Neural cell (in vitro differentiated cells): ENCODE data around the gene SLCO1B3. TPM values are rescaled to one million over a fixed set of nuclear protein-coding genes. Genes with fewer than 3 reads are reported as not detected.

Experiments used
- H2AFZ ChIP-seq: fragments of 200-600, 300-800 bp; sonication (generic), shearing (Covaris generic); 2 replicates; pipeline ENCODE4 v1.6.0; 2014; ENCODE audit warnings: low read depth, mild to moderate bottlenecking, antibody characterized with exemption, low read length, moderate library complexity
- H3F3A ChIP-seq: fragments of 200-600 bp; shearing (Covaris generic); 2 replicates; pipeline ENCODE4 v1.6.1; 2016; ENCODE audit warnings: mild to moderate bottlenecking, moderate library complexity, mixed read lengths, antibody characterized with exemption, low read length; ENCODE audit not compliant: insufficient read depth, poor library complexity, severe bottlenecking
- H3K27ac ChIP-seq: fragments of 200-600, 300-800 bp; sonication (generic), shearing (Covaris generic); 2 replicates; pipeline ENCODE4 v1.5.1; 2014; ENCODE audit warnings: mild to moderate bottlenecking, low read length, moderate library complexity
- H3K27me3 ChIP-seq: fragments of 300-800, 200-600 bp; sonication (generic), shearing (Covaris generic); 2 replicates; pipeline ENCODE4 v1.6.0; 2014; ENCODE audit warnings: mild to moderate bottlenecking, low read depth, low read length, moderate library complexity; ENCODE audit not compliant: insufficient read depth
- H3K36me3 ChIP-seq: fragments of 300-800, 200-600 bp; sonication (generic), shearing (Covaris generic); 2 replicates; pipeline ENCODE4 v1.5.1; 2014; ENCODE audit warnings: mild to moderate bottlenecking, antibody characterized with exemption, low read length, moderate library complexity; ENCODE audit not compliant: insufficient read depth
- H3K4me2 ChIP-seq: fragments of 300-800, 200-600 bp; sonication (generic), shearing (Covaris generic); 2 replicates; pipeline ENCODE4 v1.6.0; 2014; ENCODE audit warnings: mild to moderate bottlenecking, low read length
- H3K4me3 ChIP-seq: fragments of 300-800, 200-600 bp; sonication (generic), shearing (Covaris generic); 2 replicates; pipeline ENCODE4 v1.5.1; 2014; ENCODE audit warnings: mild to moderate bottlenecking, low read length, moderate library complexity
- H3K79me2 ChIP-seq: fragments of 200-600 bp; shearing (Covaris generic); replicated peaks from 2 replicates; pipeline ENCODE4 v1.6.0; 2014; ENCODE audit warnings: mild to moderate bottlenecking, low read length, moderate library complexity; ENCODE audit not compliant: insufficient read depth
- H3K9ac ChIP-seq: fragments of 300-800, 200-600 bp; sonication (generic), shearing (Covaris generic); 2 replicates; pipeline ENCODE4 v1.6.1; 2016; ENCODE audit warnings: mild to moderate bottlenecking, low read length, mixed read lengths
- H3K9me2 ChIP-seq: fragments of 200-600 bp; shearing (Covaris generic); 2 replicates; pipeline ENCODE4 v1.6.1; 2016; ENCODE audit warnings: mild to moderate bottlenecking, low read length, mixed read lengths; ENCODE audit not compliant: insufficient read depth
- H3K9me3 ChIP-seq: fragments of 200-600, 300-800 bp; sonication (generic), shearing (Covaris generic); 2 replicates; pipeline ENCODE4 v1.6.1; 2016; ENCODE audit warnings: mild to moderate bottlenecking, mixed run types, low read length, moderate library complexity, mixed read lengths
- H4K20me1 ChIP-seq: fragments of 200-600 bp; shearing (Covaris generic); 2 replicates; pipeline ENCODE4 v1.6.1; 2016; ENCODE audit warnings: mild to moderate bottlenecking, mixed run types; ENCODE audit not compliant: insufficient read depth
- CTCF ChIP-seq: fragments of 450-650 bp; IDR thresholded peaks from 2 replicates; pipeline ENCODE4 v1.5.1; 2014; ENCODE audit warnings: antibody characterized with exemption, mild to moderate bottlenecking, moderate library complexity; ENCODE audit not compliant: poor library complexity, severe bottlenecking
- EP300 ChIP-seq: fragments of 450-650 bp; conservative IDR thresholded peaks from 2 replicates; pipeline ENCODE4 v1.6.1; 2014; ENCODE audit warnings: antibody characterized with exemption, mild to moderate bottlenecking, moderate library complexity; ENCODE audit not compliant: poor library complexity, severe bottlenecking
- EZH2 ChIP-seq: fragments of 200-600, 300-800 bp; shearing (Covaris generic), sonication (generic); IDR thresholded peaks from 2 replicates; pipeline ENCODE4 v1.6.1; 2014; ENCODE audit warnings: antibody characterized with exemption, low read length, borderline replicate concordance, mild to moderate bottlenecking; ENCODE audit not compliant: insufficient read depth, poor library complexity, severe bottlenecking
- MXI1 ChIP-seq: fragments of 450-650 bp; conservative IDR thresholded peaks from 2 replicates; pipeline ENCODE4 v1.6.1; 2014; ENCODE audit warnings: antibody characterized with exemption, mild to moderate bottlenecking; ENCODE audit not compliant: poor library complexity, severe bottlenecking
- POLR2AphosphoS5 ChIP-seq: IDR thresholded peaks from 2 replicates; pipeline ENCODE4 v1.6.1; 2012
- RAD21 ChIP-seq: fragments of 450-650 bp; conservative IDR thresholded peaks from 2 replicates; pipeline ENCODE4 v1.6.1; 2014; ENCODE audit warnings: antibody characterized with exemption, mild to moderate bottlenecking, moderate library complexity
- REST ChIP-seq: IDR thresholded peaks from 2 replicates; pipeline ENCODE4 v1.6.1; 2012; ENCODE audit warnings: borderline replicate concordance
- polyA plus RNA-seq: library from polyadenylated mRNA; depleted of rRNA; stranded (reverse); fragments of >200 nt; gene quantifications from 2 replicates; pipeline ENCODE4 v1.2.3, GENCODE V29; 2014

Gene SLCO1B3
- polyA plus RNA-seq, 1 donor from 2014 or later: not detected

GRCh38 chr12:20885116-20885515 is 74.6 kb downstream of the SLCO1B3 start (continued):
- no peak for TF ChIP-seq CTCF
- no peak for TF ChIP-seq EZH2

- H3K4me3 ChIP-seq: no peak overlapping the region
Measured at GRCh38 chr12:20885552-20885951, 75.0 kb downstream of the SLCO1B3 start.

More at GRCh38 chr12:20885552-20885951, 75.0 kb downstream of the SLCO1B3 start:
- H3K36me3 ChIP-seq: no peaks in the 10 kb centered on the region
- no peaks in the 10 kb centered on the region for H3K9me2 ChIP-seq
- no peak overlapping the region for H3K27ac ChIP-seq
- H3K9ac ChIP-seq: no peak overlapping the region
- H3K79me2 ChIP-seq: no peaks in the 10 kb centered on the region
- H4K20me1 ChIP-seq: no peaks in the 10 kb centered on the region
- TF ChIP-seq EP300 (no peak), MXI1 (no peak), RAD21 (no peak), REST (no peak), POLR2AphosphoS5 (no peak), CTCF (no peak)
- H3K27me3 ChIP-seq: no peaks in the 10 kb centered on the region
- H2AFZ ChIP-seq: no peak overlapping the region
- H3F3A ChIP-seq: no peaks in the 10 kb centered on the region
- no peak overlapping the region for H3K4me2 ChIP-seq
- no peaks in the 10 kb centered on the region for H3K9me3 ChIP-seq
